EH (cell line): Measurements from ENCODE around the gene CEBPZOS.

Experiments used
- DNase-seq: peaks from one replicate; pipeline ENCODE4 v3.0.0-alpha.2; 2015; ENCODE audit warnings: low read depth

The CEBPZOS gene

GRCh38 chr2:37196320-37197195 lies at the start of gene CEBPZOS:
TSS of gene CEBPZOS (plus strand) at chr2:37196496. CDS start at chr2:37199705, 3,209 bp downstream.
- DNase-seq: peak; percentile 74

- DNase-seq: no peak
These were observed 48.0 kb upstream of the CEBPZOS start for GRCh38 chr2:37148325-37148724.

GRCh38 chr2:37149626-37150322 lies 46.5 kb upstream of the CEBPZOS start:
- DNase-seq: no peak

- DNase-seq: no peak
These were observed 43.1 kb upstream of the CEBPZOS start for GRCh38 chr2:37153224-37153623.

GRCh38 chr2:37154785-37155184 lies 41.5 kb upstream of the CEBPZOS start:
- DNase-seq: no peak

- DNase-seq: peak; percentile 67
These were observed 40.0 kb upstream of the CEBPZOS start for GRCh38 chr2:37156071-37156856.

GRCh38 chr2:37156857-37157714 lies 39.2 kb upstream of the CEBPZOS start, which contains the start of gene EIF2AK2:
TSS of gene EIF2AK2 (minus strand) at chr2:37156980. CDS start at chr2:37147806, 9,174 bp downstream.
- DNase-seq: peak; percentile 89

GRCh38 chr2:37164757-37165156 lies 31.5 kb upstream of the CEBPZOS start:
- no peak for DNase-seq

- DNase-seq: no peak
These were observed 28.6 kb upstream of the CEBPZOS start for GRCh38 chr2:37167636-37168180.

- DNase-seq: peak; percentile 62
These were observed 27.9 kb upstream of the CEBPZOS start for GRCh38 chr2:37168217-37168981.

GRCh38 chr2:37171624-37171950 lies 24.7 kb upstream of the CEBPZOS start:
- no peak for DNase-seq

- no peak for DNase-seq
These were observed 22.6 kb upstream of the CEBPZOS start for GRCh38 chr2:37173741-37174140.

GRCh38 chr2:37180006-37180639 lies 16.2 kb upstream of the CEBPZOS start:
- DNase-seq: peak; percentile 39

- no peak for DNase-seq
These were observed 15.7 kb upstream of the CEBPZOS start for GRCh38 chr2:37180640-37181039.

GRCh38 chr2:37181726-37182684 lies 14.3 kb upstream of the CEBPZOS start:
- peak; percentile 86 for DNase-seq

GRCh38 chr2:37188570-37188969 lies 7.7 kb upstream of the CEBPZOS start, which contains the start of gene SULT6B1:
TSS of gene SULT6B1 (minus strand) at chr2:37188670. CDS start at chr2:37188640, 30 bp downstream.
- no peak for DNase-seq

- peak; percentile 90 for DNase-seq
These were observed 6.7 kb upstream of the CEBPZOS start for GRCh38 chr2:37189452-37190153.

- DNase-seq: no peak
These were observed 6.0 kb upstream of the CEBPZOS start for GRCh38 chr2:37190290-37190689.
